K562 (cell line): ENCODE results near the gene TOM1. TPM values are rescaled to one million over a fixed set of nuclear protein-coding genes. Genes with fewer than 3 reads are reported as not detected.
A peak's percentile ranks its signal among the peaks of the same experiment; 100 is the strongest.

ENCODE experiments used
- ARID2 ChIP-seq: fragments of 450-650 bp; IDR thresholded peaks from 2 replicates; pipeline ENCODE4 v1.6.1; 2017; ENCODE audit warnings: antibody characterized with exemption, mild to moderate bottlenecking
- CEBPG ChIP-seq, 3 experiments: fragments of 200-800 bp in 1 of 3; sonication (Bioruptor generic) in 1 of 3; sonication (generic) in 1 of 3; formaldehyde crosslinking in 1 of 3; IDR thresholded peaks in 2 of 3; conservative IDR thresholded peaks in 1 of 3; 2 replicates each; pipeline versions ENCODE4 v1.6.1 to v1.8.0; 2016 to 2022; ENCODE audit warnings: missing compliant biosample characterization in 2 of 3, missing genetic modification characterization in 2 of 3, mild to moderate bottlenecking in 1 of 3, missing genetic modification reagents in 1 of 3
- CXXC5 ChIP-seq: fragments of 250-450 bp; sonication (Bioruptor Pico); IDR thresholded peaks from 2 replicates; pipeline ENCODE4 v1.8.0; 2022; ENCODE audit warnings: inconsistent platforms, mild to moderate bottlenecking, moderate library complexity
- GATA2 ChIP-seq: sonication (generic); formaldehyde crosslinking; IDR thresholded peaks from 2 replicates; pipeline ENCODE4 v1.4.0; 2020; ENCODE audit warnings: mild to moderate bottlenecking, missing genetic modification reagents
- MNT ChIP-seq, 2 experiments: fragments of 450-650 bp; conservative IDR thresholded peaks; 2 replicates each; pipeline ENCODE4 v1.6.1; 2017; ENCODE audit warnings: mild to moderate bottlenecking in 2 of 2, moderate library complexity in 2 of 2
- MTA1 ChIP-seq: fragments of 450-650 bp; IDR thresholded peaks from 2 replicates; pipeline ENCODE4 v1.6.1; 2017; ENCODE audit warnings: borderline replicate concordance
- MTF1 ChIP-seq: fragments of 250-450 bp; sonication (Bioruptor Pico); IDR thresholded peaks from 2 replicates; pipeline ENCODE4 v1.9.0; 2021; ENCODE audit warnings: moderate library complexity, mild to moderate bottlenecking, inconsistent platforms, borderline replicate concordance
- MYC ChIP-seq, 2 experiments: fragments of 250-450 bp in 1 of 2; sonication (Bioruptor Pico) in 1 of 2; IDR thresholded peaks; 2 replicates each; pipeline versions ENCODE4 v1.5.1 to v1.6.1; 2012 to 2021; ENCODE audit warnings: low read depth in 2 of 2, borderline replicate concordance in 1 of 2, improper control_type of control experiment in 1 of 2, low read length in 1 of 2, mild to moderate bottlenecking in 1 of 2, moderate library complexity in 1 of 2
- POLR2G ChIP-seq: fragments of 200-400 bp; formaldehyde crosslinking; IDR thresholded peaks from 2 replicates; pipeline ENCODE4 v1.6.1; 2017; ENCODE audit warnings: low read depth, mild to moderate bottlenecking, antibody characterized with exemption, low read length, moderate library complexity
- SREBF2 ChIP-seq: sonication (generic); formaldehyde crosslinking; IDR thresholded peaks from 2 replicates; pipeline ENCODE4 v1.4.0; 2020; ENCODE audit warnings: mild to moderate bottlenecking, missing genetic modification reagents
- YY1 ChIP-seq, 3 experiments: IDR thresholded peaks; 2 replicates each; pipeline ENCODE4 v1.6.1; 2011; ENCODE audit warnings: low read length in 2 of 3, mild to moderate bottlenecking in 2 of 3, moderate library complexity in 2 of 3, borderline replicate concordance in 1 of 3, control low read depth in 1 of 3, low read depth in 1 of 3; ENCODE audit not compliant: insufficient read depth in 3 of 3, insufficient replicate concordance in 2 of 3, control insufficient read depth in 1 of 3, insufficient read length in 1 of 3; ENCODE audit errors: extremely low read depth in 1 of 3
- ZNF239 ChIP-seq: fragments of 250-450 bp; sonication (Bioruptor Pico); IDR thresholded peaks from 2 replicates; pipeline ENCODE4 v1.4.0; 2020; ENCODE audit warnings: mild to moderate bottlenecking
- ZNF316 ChIP-seq: fragments of 450-650 bp; IDR thresholded peaks from 2 replicates; pipeline ENCODE4 v1.6.1; 2016
- ZNF79 ChIP-seq: fragments of 250-450 bp; sonication (Bioruptor Pico); IDR thresholded peaks from 2 replicates; pipeline ENCODE4 v1.4.0; 2020; ENCODE audit warnings: low read depth, mild to moderate bottlenecking, moderate library complexity
- polyA plus RNA-seq, 8 experiments: library from polyadenylated mRNA; depleted of rRNA in 4 of 8; stranded (reverse) in 5 of 8; unstranded in 3 of 8; fragments of >200 nt; fragmentation: Nextera tagmentation in 2 of 8; fragmentation: Illumina TruSeq in 1 of 8; extraction: Ambion mirVana in 2 of 8; extraction: Trizol in 1 of 8; gene quantifications; 2 replicates each; pipeline versions ENCODE4 v1.2.1 to v1.2.3, GENCODE V29; 2011 to 2014; ENCODE audit warnings: inconsistent platforms in 1 of 8, missing spikeins in 1 of 8
- total RNA-seq, 7 experiments: library from RNA; depleted of rRNA in 6 of 7; stranded (reverse); fragments of >200 nt in 6 of 7; fragmentation: Illumina TruSeq in 2 of 7; extraction: Trizol in 2 of 7; gene quantifications; 2 replicates each; pipeline versions ENCODE4 v1.2.1 to v1.2.3, GENCODE V29; 2011 to 2021; ENCODE audit warnings: low replicate concordance in 1 of 7

The TOM1 gene
- total and polyA plus RNA-seq, 9 of the 15 experiments (the other 6 are each of a cell fraction or from before 2014, with no cell fraction given): 0.64 to 20.6 (median 12.0) TPM

- peak; percentile 44; the same call in 1 of the 2 replicates for TF ChIP-seq MYC (IDR thresholded peaks at IDR 0.05; ENCODE audit: low read depth, low read length)
- no peak for TF ChIP-seq MYC (CRISPR knock-in tag; IDR thresholded peaks at IDR 0.05; ENCODE audit: borderline replicate concordance, low read depth)
- peak in 1 of 3 experiments; percentile 39 for TF ChIP-seq YY1 (IDR thresholded peaks at IDR 0.05; ENCODE audit: borderline replicate concordance in 1 of 3, control insufficient read depth in 1 of 3, extremely low read depth in 1 of 3, insufficient read depth in 3 of 3, insufficient read length in 1 of 3, insufficient replicate concordance in 2 of 3, low read depth in 1 of 3, low read length in 2 of 3)
- TF ChIP-seq MTA1: no peak
- no peak for TF ChIP-seq ZNF239 (CRISPR knock-in tag)
- TF ChIP-seq ARID2: peak; percentile 72; the same call in 1 of the 2 replicates
- no peak for TF ChIP-seq ZNF316
- no peak for TF ChIP-seq SREBF2 (CRISPR knock-in tag)
- peak; percentile 65 for TF ChIP-seq POLR2G
- TF ChIP-seq MTF1 (CRISPR knock-in tag): no peak
- no peak for TF ChIP-seq ZNF79 (CRISPR knock-in tag)
- peak in 1 of 2 experiments; percentile 49; a peak in 2 of 4 replicates for TF ChIP-seq MNT (conservative IDR thresholded peaks at IDR 0.05)
- TF ChIP-seq CEBPG (CRISPR knock-in tag; IDR thresholded peaks at IDR 0.05): no peak
- no peak for TF ChIP-seq CEBPG (tag; conservative IDR thresholded peaks at IDR 0.05 in 1 of 2, IDR thresholded peaks at IDR 0.05 in 1 of 2)
- TF ChIP-seq GATA2 (CRISPR knock-in tag): no peak
- peak; percentile 30; the same call in 1 of the 2 replicates for TF ChIP-seq CXXC5 (CRISPR knock-in tag)
These were observed 51.1 kb downstream of the TOM1 start (continued) for GRCh38 chr22:35350539-35351503.
